Measurements from ENCODE around the gene RARB. TPM values are rescaled to one million over a fixed set of nuclear protein-coding genes. Genes with fewer than 3 reads are reported as not detected.

RARB gene
- polyA plus RNA-seq (2012; ENCODE audit: insufficient read depth, insufficient read length): not detected

DNA sequence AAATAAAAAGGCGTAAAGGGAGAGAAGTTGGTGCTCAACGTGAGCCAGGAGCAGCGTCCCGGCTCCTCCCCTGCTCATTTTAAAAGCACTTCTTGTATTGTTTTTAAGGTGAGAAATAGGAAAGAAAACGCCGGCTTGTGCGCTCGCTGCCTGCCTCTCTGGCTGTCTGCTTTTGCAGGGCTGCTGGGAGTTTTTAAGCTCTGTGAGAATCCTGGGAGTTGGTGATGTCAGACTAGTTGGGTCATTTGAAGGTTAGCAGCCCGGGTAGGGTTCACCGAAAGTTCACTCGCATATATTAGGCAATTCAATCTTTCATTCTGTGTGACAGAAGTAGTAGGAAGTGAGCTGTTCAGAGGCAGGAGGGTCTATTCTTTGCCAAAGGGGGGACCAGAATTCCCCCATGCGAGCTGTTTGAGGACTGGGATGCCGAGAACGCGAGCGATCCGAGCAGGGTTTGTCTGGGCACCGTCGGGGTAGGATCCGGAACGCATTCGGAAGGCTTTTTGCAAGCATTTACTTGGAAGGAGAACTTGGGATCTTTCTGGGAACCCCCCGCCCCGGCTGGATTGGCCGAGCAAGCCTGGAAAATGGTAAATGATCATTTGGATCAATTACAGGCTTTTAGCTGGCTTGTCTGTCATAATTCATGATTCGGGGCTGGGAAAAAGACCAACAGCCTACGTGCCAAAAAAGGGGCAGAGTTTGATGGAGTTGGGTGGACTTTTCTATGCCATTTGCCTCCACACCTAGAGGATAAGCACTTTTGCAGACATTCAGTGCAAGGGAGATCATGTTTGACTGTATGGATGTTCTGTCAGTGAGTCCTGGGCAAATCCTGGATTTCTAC, at the start of gene RARB:
Gene RARB (plus strand): TSS at position 322 of the 847 bp plus-strand sequence. CDS start 469 bp downstream, at position 791.
- H3K4me3 ChIP-seq (ENCODE audit: low read length): no peak within 1 kb of the TSS
- no peak for DNase-seq (ENCODE audit: low read depth, low spot score)

- H3K4me3 ChIP-seq (ENCODE audit: low read length): no peak overlapping the region
- no peak for DNase-seq (ENCODE audit: low read depth, low spot score)
Observed at GRCh38 chr3:25378786-25379311, 49.2 kb upstream of the RARB start.

GRCh38 chr3:25380222-25380739, 47.8 kb upstream of the RARB start:
- no peak for DNase-seq (ENCODE audit: low read depth, low spot score)

GRCh38 chr3:25381083-25381482, 47.0 kb upstream of the RARB start:
- no peak overlapping the region for H3K4me3 ChIP-seq (ENCODE audit: low read length)
- no peak for DNase-seq (ENCODE audit: low read depth, low spot score)

More at GRCh38 chr3:25380222-25380739, 47.8 kb upstream of the RARB start:
- no peak overlapping the region for H3K4me3 ChIP-seq (ENCODE audit: low read length)

- H3K4me3 ChIP-seq (ENCODE audit: low read length): no peak overlapping the region
- DNase-seq (ENCODE audit: low read depth, low spot score): no peak
Observed at GRCh38 chr3:25384471-25384870, 43.6 kb upstream of the RARB start.

DNA sequence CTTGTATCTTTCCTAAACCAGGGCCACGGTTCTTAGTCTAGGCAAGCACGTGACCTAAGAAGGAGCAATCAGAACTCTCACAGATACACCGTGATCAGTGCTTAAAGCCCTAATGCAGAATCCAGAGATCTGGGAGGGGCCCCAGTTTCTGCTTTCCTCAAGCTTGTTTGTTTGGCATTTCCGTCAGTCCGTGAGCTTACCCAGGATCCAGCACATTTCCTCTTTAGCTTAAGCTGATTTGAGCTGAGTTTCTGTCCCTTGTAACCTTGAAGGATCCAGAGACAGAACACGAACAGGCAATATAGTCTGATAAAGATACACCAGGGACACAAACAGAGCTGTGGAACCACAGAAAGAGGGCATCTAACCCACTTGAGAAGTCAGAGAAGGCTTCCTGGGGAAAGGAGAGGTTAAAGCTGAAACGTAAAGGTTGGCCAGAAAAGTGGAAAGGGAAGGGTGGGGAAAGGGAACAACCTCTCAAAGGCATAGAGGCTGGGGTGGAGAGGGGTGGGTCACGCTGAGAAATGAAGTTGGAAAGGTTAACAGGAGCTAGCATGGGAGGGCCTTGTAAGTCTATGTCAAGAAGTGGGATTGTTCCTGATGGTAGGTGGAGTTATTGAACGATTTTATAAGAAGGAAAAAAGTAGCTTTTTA, 42.1 kb upstream of the RARB start:
- no peak for DNase-seq (ENCODE audit: low read depth, low spot score)
- no peak overlapping the region for H3K4me3 ChIP-seq (ENCODE audit: low read length)

DNA sequence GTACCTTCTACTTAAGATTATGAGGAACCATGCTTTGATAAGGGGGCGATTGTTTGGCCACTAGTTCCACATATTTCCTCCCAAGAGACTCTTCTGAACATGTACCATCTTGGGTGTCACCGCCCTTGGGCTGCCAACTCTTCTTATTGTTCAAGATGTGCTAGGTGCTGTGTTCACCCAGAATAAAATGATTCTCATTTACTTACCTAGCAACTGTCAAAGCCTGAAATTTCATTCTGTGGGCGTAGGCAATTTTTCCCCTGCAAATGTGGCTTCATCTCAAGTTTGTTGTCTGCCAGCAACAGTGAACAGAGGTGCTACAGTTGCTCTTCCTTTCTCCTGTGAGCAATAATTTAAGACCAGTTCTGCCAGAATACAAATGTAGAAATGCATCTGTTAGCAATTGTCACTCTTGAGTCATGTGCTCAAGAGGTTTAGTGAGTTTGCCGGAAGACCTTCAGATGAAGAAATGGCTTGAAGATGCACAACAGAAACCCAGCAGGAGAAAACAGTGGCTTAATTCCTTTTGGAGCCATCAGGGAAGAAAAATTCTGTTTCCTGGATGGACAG, 41.3 kb upstream of the RARB start:
- DNase-seq (ENCODE audit: low read depth, low spot score): no peak
- H3K4me3 ChIP-seq (ENCODE audit: low read length): no peak overlapping the region

DNA sequence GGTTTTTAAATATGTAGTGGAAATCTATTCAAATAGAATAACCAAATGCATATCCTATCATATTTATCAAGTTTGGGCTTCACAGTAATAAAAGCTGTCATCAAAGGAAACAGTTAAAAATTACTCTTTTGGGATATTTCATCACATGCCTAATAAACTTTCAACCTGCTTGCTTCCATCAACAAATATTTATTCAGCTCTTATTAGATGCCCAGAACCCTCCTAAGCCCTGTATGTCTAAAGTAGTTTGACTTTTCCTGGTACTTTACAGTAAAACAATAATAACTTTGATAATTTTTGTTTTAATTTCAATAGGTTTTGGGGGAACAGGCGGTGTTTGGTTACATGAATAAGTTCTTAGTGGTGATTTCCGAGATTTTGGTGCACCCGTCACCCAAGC, 37.5 kb upstream of the RARB start:
- no peak overlapping the region for H3K4me3 ChIP-seq (ENCODE audit: low read length)
- DNase-seq (ENCODE audit: low read depth, low spot score): no peak

- DNase-seq (ENCODE audit: low read depth, low spot score): no peak
- H3K4me3 ChIP-seq (ENCODE audit: low read length): no peak overlapping the region
Observed at GRCh38 chr3:25396251-25396650, 31.8 kb upstream of the RARB start.

- H3K4me3 ChIP-seq (ENCODE audit: low read length): no peak overlapping the region
- DNase-seq (ENCODE audit: low read depth, low spot score): no peak
Observed at GRCh38 chr3:25396686-25397085, 31.4 kb upstream of the RARB start.

- no peak overlapping the region for H3K4me3 ChIP-seq (ENCODE audit: low read length)
- DNase-seq (ENCODE audit: low read depth, low spot score): no peak
Observed at GRCh38 chr3:25397150-25397549, 30.9 kb upstream of the RARB start.

- no peak for DNase-seq (ENCODE audit: low read depth, low spot score)
- H3K4me3 ChIP-seq (ENCODE audit: low read length): no peak overlapping the region
Observed at GRCh38 chr3:25400587-25400986, 27.5 kb upstream of the RARB start.

GRCh38 chr3:25403968-25404367, 24.1 kb upstream of the RARB start:
- no peak overlapping the region for H3K4me3 ChIP-seq (ENCODE audit: low read length)
- DNase-seq (ENCODE audit: low read depth, low spot score): no peak

GRCh38 chr3:25404569-25404968, 23.5 kb upstream of the RARB start:
- no peak overlapping the region for H3K4me3 ChIP-seq (ENCODE audit: low read length)
- DNase-seq (ENCODE audit: low read depth, low spot score): no peak

- no peak for DNase-seq (ENCODE audit: low read depth, low spot score)
- H3K4me3 ChIP-seq (ENCODE audit: low read length): no peak overlapping the region
Observed at GRCh38 chr3:25405335-25405734, 22.7 kb upstream of the RARB start.

DNA sequence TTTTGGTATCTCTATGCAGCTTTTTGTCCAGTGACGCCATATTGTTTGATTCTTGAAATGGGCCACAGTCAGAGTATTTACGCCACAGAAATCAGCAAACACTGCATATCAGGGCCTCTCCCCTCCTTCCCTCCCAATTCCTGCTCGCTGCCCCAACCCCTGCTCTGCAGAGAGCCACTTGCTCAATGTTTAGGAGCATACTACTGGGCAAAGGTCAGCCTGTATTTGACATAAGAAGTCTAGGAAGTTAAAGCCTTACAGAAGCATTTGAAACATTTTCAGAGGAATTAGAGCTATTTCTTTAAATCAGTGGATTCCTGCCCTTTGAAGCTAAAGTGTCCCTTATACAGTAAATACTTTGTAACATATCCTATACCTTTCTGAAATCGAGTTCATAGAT, 17.4 kb upstream of the RARB start:
- no peak overlapping the region for H3K4me3 ChIP-seq (ENCODE audit: low read length)
- no peak for DNase-seq (ENCODE audit: low read depth, low spot score)

- DNase-seq (ENCODE audit: low read depth, low spot score): no peak
- H3K4me3 ChIP-seq (ENCODE audit: low read length): no peak overlapping the region
Observed at GRCh38 chr3:25412269-25412668, 15.8 kb upstream of the RARB start.

DNA sequence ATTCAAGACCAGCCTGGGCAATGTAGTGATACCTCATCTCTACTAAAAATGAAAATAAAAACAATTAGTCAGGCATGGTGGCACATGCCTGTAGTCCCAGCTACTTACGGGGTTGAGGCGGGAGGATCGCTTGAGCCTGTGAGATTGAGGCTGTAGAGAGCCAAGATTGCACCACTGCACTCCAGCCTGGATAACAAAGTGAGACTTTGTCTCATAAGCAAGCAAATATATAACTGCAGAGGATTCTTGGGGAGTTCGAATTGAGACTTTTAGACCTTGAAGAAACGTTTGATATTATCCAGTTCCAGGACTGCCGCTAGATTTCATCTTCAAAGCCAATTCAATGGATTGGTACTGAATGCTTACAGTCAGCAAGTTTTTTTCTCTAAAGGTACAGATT, 11.9 kb upstream of the RARB start:
- no peak for DNase-seq (ENCODE audit: low read depth, low spot score)

GRCh38 chr3:25418596-25418995, 9.5 kb upstream of the RARB start:
- H3K4me3 ChIP-seq (ENCODE audit: low read length): no peak overlapping the region

More for the DNA sequence above, 11.9 kb upstream of the RARB start:
- H3K4me3 ChIP-seq (ENCODE audit: low read length): no peak overlapping the region

DNA sequence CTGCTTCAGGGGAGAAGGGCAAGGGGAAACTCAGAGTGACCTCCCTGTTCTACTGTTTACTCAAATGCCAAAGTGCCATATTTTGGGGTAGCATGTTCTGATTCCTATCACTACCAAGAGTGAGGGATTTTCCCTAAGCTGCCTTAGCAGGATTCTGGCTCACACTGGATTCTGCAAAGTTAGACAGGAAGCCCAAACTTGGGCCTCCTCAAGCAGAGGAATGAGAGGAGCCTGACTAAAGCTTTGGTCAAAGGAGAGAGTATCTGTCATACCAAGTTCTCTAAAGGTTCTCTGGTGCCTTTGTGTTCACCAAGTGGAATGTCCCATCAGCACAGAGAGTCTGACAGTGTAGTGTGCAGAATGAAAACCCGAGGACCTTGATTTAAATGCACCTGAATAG, 8.8 kb upstream of the RARB start:
- no peak for DNase-seq (ENCODE audit: low read depth, low spot score)
- H3K4me3 ChIP-seq (ENCODE audit: low read length): no peak overlapping the region

More at GRCh38 chr3:25418596-25418995, 9.5 kb upstream of the RARB start:
- DNase-seq (ENCODE audit: low read depth, low spot score): no peak

Measured in Jurkat, Clone E6-1 (cell line).